ENCODE measurements around the gene CACNB4.

Gene CACNB4

GRCh38 chr2:151845481-151845880 is 253.4 kb downstream of the CACNB4 start:
- no peak for DNase-seq

GRCh38 chr2:151844211-151844896 is 254.5 kb downstream of the CACNB4 start:
- DNase-seq: no peak

DNA sequence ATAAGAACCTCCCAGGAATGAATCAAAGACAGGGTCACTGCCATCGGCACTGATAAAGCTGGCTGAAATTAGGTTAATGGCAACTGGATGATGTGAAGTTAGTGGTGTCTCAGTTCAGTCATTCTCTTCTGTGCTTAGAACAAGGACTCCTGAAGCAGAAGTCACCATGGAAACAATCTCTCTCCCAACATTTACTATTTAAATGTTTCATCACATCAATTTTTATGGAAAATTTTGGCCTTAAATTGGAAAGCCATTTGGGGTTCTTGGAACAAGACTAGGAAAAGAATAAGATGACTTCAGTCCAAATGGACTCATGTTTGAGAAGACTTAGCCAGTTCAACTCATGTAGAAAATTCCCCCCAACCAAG is 255.2 kb downstream of the CACNB4 start:
- no peak for DNase-seq

DNA sequence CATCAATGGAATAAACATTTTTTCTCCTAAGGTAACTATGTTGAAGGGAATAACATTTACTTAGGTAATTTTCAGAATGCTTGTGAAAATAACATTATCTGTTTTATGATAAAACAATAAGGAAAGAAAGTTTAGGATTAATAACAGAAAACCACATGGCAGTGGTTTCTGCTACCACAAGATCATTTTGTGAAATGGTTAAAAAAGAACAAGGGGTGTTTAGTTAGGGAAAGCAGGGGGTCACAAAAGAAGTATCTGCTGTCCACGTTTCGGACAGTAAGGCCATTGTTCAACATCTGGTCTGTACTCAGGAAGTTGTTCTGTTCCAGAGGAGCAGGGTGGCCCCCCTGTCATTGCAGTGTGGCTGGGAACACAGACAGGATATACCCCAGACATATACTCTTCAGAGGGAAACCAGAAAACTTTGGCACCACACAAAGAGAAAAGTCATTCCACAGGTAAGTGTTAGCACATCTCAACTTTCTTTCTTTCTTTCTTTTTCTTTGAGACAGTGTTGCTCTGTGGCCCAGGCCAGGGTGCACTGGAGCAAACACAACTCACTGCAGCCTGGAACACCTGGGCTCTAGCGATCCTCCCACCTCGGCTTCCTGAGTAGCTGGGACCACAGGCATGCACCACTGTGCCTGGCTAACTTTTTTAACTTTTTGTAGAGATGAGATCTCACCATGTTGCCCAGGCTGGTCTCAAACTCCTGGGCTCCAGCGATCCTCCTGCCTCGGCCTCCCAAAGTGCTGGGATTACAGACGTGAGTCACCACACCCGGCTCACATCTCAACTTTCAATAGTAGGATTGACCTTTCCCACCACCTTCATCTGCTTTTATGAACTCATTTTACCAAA is 255.8 kb downstream of the CACNB4 start:
- DNase-seq: no peak

DNA sequence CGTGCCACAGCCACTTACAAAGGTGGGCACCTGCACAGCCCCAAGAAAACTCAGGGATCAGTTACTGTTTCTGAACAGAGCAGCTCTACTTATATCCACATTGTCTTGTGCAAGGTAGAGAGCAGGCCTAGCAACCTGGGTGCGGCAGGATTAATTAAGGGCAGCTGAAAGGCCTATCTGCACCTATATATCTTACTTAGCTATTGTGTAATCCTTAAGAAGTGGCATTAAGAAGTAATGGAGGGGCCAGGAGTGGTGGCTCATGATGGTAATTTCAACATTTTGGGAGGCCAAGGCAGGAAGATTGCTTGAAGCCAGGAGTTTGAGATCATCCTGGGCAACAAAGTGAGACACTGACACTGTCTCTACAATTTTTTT is 257.8 kb downstream of the CACNB4 start:
- DNase-seq: no peak

GRCh38 chr2:151840216-151841046 is 258.4 kb downstream of the CACNB4 start:
- no peak for DNase-seq

DNA sequence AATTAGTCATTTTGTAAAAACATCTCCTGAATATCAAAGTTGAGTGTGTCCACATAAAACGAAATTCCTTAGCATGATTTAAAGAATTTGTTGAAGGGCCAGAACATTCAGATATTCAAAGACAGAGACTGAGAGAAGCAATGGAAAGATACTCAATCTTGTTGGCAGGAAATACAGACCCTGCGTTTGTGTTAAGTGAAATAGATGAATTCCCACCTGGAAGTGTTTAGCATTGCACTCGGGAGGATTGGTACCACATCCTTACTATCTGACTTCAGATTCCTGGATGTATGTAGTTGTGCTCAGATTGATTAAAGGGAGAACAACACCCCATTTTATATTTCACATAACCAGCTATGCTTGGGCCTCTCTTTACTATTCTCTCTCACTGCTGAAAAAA is 260.9 kb downstream of the CACNB4 start:
- DNase-seq: no peak

- no peak for DNase-seq
Measured at GRCh38 chr2:151833984-151834383, 264.9 kb downstream of the CACNB4 start.

DNA sequence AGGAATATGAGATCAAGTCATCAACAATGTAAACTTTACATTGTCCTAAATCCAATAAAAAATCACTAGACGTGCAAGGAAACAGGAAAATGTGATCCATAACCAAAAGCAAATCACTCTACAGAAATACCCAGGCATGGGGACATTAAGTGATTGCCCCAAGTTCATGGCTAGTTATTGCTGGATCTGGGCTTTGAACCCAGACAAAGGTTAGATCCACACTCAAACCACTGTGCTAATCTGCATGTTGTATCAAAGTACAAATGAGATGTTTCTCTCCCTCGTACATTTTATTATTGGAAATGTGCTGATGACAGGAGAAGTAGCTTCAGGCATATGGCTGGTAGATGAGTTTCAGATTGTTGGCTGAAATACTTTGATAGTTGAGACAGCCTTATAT is 267.9 kb downstream of the CACNB4 start:
- DNase-seq: no peak

DNA sequence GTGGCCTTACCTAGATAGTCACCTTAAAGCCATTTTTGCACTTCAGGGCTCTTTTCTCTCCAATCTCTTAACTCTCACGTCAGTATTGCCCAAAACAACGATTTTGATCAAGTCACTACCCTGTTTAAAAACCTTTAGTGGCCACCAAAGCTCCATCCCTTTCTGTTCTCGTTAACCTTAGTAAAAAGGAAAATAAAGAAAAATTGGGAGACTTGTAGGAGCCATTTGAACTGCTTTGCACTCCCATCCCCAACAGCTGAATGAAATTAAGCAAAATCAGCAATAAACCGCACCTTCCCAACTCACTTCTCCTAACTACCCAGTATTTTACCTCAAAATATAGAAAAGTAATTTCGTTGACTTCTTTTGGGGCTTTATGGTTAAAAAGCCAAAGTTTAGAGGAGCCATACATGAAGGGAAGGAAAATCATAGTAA is 269.9 kb downstream of the CACNB4 start:
- DNase-seq: no peak

DNA sequence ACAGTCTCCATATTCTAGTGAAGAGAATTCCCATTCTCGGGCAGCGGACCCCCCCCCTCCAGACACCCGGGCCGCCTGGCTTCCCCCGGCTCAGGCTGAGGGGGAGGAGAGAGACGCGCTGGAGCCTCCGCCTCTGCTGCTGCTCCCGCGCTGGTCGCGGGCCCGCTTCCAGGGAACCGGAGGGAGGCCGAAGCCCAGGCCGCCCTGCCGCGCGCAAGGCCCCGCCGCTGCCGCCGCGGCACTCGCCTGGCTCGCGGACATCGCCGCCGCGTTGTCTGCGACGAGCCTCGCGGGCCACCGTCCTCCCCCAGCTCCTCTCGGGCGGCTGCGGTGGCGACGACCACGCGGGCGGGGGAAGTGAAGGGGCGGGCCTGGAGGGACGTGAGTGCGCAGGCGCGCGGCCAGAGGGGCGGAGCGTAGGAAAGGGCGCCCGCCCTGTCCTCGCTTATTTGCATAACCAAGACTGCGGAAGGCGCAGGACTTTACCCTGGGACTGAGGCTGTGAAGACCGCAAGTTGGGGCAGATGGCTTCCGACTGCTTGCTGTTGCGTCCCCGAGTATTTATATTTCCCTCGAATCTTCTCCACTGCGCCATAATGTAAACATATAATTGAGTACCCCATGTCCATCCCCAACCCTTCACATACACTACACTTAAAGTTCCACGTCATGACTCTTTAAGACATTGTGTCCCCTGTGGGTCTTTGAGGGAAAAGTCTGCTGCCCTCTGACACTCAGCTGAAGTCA is 270.5 kb downstream of the CACNB4 start, which contains the start of gene ARL5A:
ARL5A (minus strand) TSS at position 279 of the 747 bp plus-strand sequence; CDS start at position 34, 245 bp downstream.
- peak; percentile 96 for DNase-seq

GRCh38 chr2:151827564-151828142 is 271.2 kb downstream of the CACNB4 start:
- DNase-seq: peak; percentile 12

DNA sequence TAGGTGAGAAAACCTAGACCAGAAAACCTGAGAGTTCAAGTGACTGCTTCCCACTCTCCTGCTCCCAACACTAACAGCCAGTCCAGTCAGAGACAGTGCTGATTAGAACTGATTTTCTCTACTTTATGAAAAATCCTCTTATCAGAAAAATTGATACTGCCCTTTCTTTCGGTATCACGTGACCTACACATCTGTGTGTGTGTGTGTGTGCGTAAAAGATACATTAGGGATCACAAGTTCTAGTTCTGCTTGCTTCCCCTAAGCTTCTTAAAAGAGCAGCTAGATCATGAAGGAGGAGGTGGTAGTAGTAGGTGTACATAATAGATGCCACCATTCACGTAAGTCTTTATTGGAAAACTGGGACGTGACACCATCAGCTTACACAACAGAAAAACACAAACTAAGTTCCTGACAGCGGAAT is 272.1 kb downstream of the CACNB4 start:
- peak; percentile 24 for DNase-seq

GRCh38 chr2:151824886-151825285 is 274.0 kb downstream of the CACNB4 start:
- no peak for DNase-seq

DNA sequence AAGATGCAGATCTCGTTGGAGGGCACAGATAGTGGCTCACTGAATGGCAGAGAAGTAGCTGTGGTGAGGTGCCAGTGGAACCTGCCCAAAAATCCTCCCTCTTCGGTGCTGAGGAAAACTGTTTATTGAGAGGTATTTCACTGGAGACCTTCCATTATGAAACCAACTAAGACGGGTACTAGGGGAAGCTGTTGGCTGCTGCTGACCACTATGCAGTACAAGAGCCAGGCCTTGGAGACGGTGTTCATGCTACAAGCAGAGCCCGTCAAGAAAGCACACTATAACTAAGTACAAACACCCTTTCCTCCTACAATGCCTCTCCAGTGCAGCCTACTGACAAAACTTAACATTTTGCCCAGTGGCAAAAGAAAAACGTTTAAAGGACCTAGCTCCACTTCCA is 275.2 kb downstream of the CACNB4 start:
- no peak for DNase-seq

DNA sequence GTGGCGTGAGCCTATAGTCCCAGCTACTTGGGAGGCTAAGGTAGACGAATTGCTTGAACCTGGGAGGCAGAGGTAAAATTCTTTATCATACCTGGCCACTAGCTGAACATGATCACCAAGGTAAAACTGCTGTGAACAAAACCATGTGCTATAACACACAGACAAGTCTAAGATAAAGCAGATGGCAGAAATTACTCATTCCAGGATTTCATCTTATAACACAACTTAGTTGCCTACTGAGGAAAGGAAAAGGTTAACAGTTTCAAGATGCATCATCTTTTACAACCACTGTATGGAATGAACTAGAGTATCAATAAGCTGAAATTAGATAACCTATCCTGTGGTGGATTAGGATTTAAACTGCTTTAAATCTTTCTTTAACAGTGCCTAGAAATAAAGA is 278.9 kb downstream of the CACNB4 start:
- no peak for DNase-seq

- DNase-seq: no peak
Measured at GRCh38 chr2:151817929-151818328, 280.9 kb downstream of the CACNB4 start.

DNA sequence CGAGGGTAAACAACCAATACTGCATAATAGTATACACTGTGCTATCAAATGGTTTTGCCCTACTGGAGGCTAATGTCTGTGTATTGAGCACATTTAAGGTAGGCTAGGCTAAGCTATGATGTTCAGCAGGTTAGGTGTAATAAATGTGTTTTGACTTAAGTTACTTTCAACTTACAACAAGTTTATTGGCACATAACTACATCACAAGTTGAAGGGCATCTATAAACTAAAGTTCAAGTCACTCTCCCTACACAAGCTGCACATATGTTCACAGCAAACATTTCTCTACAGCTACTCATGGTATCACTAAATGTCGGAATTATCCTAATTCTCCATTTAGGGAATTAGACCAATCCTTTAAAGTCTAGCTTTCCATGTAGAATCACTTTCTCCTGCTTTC is 282.0 kb downstream of the CACNB4 start:
- DNase-seq: no peak

GRCh38 chr2:151815821-151816489 is 282.9 kb downstream of the CACNB4 start:
- no peak for DNase-seq

DNA sequence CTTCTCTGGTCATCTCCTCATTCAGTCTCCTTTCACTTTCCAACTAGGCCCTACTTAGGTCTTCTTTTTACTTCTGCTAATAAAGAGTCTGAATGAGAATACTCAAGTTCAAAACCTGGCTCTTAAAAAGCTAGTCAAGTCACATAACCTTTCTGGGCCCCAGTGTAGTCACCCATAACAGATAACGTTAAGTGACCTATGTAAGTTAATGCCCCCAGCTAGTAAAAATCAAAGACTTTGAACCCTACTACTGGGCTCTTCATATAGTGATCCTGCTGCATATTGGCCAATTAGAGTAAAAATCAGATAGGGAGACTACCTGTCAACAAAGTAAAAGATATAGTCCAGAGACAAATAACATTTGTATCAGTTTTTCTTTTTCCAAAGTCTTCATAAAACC is 288.4 kb downstream of the CACNB4 start:
- DNase-seq: no peak

- no peak for DNase-seq
Measured at GRCh38 chr2:151809073-151809383, 289.8 kb downstream of the CACNB4 start.

Measured in CD4-positive, alpha-beta T cell treated with Interleukin-21 for 1 hour (primary cell).